ENCODE data around the gene MRPL38. TPM values are rescaled to one million over a fixed set of nuclear protein-coding genes. Genes with fewer than 3 reads are reported as not detected.
A peak's percentile ranks its signal among the peaks of the same experiment; 100 is the strongest.

Gene MRPL38
- total RNA-seq, 1 experiment from 2014 or later: 146 TPM

DNA sequence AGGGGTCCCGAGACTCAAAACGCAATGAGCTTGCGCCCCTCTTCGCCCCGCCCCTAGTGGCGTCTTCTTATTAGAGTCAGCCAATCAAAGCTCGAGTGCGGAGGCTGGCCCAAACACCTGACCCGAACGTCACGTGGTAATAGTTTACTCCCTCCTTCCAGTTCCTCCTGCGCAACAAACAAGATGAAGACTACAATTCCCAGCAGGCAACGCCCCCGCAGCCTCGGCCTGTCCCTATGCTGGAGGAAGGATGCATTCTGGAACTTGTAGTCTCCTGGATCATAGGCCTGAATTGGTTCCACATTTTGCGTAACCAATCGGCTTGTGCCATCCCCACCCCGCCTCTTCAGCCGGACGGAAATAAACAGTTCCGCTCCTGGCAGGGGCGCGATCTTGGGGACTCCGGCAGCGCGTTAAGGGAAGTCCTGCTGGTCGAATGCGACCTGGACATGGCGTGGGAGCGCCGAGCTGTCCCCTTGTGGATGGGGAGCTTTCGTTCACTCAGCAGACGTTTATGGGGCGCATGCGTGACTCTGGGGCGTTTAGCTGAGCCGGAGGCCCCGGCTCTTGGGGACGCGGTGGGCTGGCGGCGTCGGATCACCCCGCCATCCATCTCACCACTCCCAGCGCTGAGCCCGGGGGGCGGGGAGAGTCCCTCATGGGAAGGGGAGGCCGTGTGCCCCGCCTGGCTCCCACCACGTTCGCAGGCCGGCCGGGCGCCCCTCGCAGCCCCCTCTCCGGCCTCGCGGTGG, 49.2 kb downstream of the MRPL38 start, which contains the start of gene WBP2 (continued):
- TF ChIP-seq, protein P1, sequence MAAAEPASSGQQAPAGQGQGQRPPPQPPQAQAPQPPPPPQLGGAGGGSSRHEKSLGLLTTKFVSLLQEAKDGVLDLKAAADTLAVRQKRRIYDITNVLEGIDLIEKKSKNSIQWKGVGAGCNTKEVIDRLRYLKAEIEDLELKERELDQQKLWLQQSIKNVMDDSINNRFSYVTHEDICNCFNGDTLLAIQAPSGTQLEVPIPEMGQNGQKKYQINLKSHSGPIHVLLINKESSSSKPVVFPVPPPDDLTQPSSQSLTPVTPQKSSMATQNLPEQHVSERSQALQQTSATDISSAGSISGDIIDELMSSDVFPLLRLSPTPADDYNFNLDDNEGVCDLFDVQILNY (CRISPR knock-in tag; IDR thresholded peaks at IDR 0.05): no peak
- TF ChIP-seq IRF2 (CRISPR knock-in tag; IDR thresholded peaks at IDR 0.05; ENCODE audit: borderline replicate concordance, low read depth): no peak
- 0 out of 2 replicates have a peak, but pooled peaks have one; percentile 50 for TF ChIP-seq RELA (CRISPR knock-in tag; IDR thresholded peaks at IDR 0.05; ENCODE audit: borderline replicate concordance)
- TF ChIP-seq, protein P2, sequence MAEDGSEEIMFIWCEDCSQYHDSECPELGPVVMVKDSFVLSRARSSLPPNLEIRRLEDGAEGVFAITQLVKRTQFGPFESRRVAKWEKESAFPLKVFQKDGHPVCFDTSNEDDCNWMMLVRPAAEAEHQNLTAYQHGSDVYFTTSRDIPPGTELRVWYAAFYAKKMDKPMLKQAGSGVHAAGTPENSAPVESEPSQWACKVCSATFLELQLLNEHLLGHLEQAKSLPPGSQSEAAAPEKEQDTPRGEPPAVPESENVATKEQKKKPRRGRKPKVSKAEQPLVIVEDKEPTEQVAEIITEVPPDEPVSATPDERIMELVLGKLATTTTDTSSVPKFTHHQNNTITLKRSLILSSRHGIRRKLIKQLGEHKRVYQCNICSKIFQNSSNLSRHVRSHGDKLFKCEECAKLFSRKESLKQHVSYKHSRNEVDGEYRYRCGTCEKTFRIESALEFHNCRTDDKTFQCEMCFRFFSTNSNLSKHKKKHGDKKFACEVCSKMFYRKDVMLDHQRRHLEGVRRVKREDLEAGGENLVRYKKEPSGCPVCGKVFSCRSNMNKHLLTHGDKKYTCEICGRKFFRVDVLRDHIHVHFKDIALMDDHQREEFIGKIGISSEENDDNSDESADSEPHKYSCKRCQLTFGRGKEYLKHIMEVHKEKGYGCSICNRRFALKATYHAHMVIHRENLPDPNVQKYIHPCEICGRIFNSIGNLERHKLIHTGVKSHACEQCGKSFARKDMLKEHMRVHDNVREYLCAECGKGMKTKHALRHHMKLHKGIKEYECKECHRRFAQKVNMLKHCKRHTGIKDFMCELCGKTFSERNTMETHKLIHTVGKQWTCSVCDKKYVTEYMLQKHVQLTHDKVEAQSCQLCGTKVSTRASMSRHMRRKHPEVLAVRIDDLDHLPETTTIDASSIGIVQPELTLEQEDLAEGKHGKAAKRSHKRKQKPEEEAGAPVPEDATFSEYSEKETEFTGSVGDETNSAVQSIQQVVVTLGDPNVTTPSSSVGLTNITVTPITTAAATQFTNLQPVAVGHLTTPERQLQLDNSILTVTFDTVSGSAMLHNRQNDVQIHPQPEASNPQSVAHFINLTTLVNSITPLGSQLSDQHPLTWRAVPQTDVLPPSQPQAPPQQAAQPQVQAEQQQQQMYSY (CRISPR knock-in tag; IDR thresholded peaks at IDR 0.05): no peak
- no peak for TF ChIP-seq ZNF219 (CRISPR knock-in tag; IDR thresholded peaks at IDR 0.05; ENCODE audit: borderline replicate concordance)
- no peak for TF ChIP-seq ELF4 (CRISPR knock-in tag; IDR thresholded peaks at IDR 0.05; ENCODE audit: low read depth)
- TF ChIP-seq ZNF281 (CRISPR knock-in tag; IDR thresholded peaks at IDR 0.05): no peak
- TF ChIP-seq, protein P3, sequence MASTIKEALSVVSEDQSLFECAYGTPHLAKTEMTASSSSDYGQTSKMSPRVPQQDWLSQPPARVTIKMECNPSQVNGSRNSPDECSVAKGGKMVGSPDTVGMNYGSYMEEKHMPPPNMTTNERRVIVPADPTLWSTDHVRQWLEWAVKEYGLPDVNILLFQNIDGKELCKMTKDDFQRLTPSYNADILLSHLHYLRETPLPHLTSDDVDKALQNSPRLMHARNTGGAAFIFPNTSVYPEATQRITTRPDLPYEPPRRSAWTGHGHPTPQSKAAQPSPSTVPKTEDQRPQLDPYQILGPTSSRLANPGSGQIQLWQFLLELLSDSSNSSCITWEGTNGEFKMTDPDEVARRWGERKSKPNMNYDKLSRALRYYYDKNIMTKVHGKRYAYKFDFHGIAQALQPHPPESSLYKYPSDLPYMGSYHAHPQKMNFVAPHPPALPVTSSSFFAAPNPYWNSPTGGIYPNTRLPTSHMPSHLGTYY (CRISPR knock-in tag; IDR thresholded peaks at IDR 0.05): no peak
- no peak for TF ChIP-seq ZBTB21 (CRISPR knock-in tag; IDR thresholded peaks at IDR 0.05; ENCODE audit: borderline replicate concordance)
- TF ChIP-seq ZNF416 (CRISPR knock-in tag; IDR thresholded peaks at IDR 0.05): no peak
- no peak; the same call in 1 of the 2 replicates for TF ChIP-seq MAX (CRISPR knock-in tag; IDR thresholded peaks at IDR 0.05)
- TF ChIP-seq ATF2 (CRISPR knock-in tag; IDR thresholded peaks at IDR 0.05; ENCODE audit: borderline replicate concordance, low read depth): no peak
- TF ChIP-seq, protein P4, sequence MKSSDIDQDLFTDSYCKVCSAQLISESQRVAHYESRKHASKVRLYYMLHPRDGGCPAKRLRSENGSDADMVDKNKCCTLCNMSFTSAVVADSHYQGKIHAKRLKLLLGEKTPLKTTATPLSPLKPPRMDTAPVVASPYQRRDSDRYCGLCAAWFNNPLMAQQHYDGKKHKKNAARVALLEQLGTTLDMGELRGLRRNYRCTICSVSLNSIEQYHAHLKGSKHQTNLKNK (CRISPR knock-in tag; IDR thresholded peaks at IDR 0.05): no peak
- peak; percentile 86 for TF ChIP-seq SP1 (CRISPR knock-in tag; conservative IDR thresholded peaks at IDR 0.05)
- TF ChIP-seq, protein P5, sequence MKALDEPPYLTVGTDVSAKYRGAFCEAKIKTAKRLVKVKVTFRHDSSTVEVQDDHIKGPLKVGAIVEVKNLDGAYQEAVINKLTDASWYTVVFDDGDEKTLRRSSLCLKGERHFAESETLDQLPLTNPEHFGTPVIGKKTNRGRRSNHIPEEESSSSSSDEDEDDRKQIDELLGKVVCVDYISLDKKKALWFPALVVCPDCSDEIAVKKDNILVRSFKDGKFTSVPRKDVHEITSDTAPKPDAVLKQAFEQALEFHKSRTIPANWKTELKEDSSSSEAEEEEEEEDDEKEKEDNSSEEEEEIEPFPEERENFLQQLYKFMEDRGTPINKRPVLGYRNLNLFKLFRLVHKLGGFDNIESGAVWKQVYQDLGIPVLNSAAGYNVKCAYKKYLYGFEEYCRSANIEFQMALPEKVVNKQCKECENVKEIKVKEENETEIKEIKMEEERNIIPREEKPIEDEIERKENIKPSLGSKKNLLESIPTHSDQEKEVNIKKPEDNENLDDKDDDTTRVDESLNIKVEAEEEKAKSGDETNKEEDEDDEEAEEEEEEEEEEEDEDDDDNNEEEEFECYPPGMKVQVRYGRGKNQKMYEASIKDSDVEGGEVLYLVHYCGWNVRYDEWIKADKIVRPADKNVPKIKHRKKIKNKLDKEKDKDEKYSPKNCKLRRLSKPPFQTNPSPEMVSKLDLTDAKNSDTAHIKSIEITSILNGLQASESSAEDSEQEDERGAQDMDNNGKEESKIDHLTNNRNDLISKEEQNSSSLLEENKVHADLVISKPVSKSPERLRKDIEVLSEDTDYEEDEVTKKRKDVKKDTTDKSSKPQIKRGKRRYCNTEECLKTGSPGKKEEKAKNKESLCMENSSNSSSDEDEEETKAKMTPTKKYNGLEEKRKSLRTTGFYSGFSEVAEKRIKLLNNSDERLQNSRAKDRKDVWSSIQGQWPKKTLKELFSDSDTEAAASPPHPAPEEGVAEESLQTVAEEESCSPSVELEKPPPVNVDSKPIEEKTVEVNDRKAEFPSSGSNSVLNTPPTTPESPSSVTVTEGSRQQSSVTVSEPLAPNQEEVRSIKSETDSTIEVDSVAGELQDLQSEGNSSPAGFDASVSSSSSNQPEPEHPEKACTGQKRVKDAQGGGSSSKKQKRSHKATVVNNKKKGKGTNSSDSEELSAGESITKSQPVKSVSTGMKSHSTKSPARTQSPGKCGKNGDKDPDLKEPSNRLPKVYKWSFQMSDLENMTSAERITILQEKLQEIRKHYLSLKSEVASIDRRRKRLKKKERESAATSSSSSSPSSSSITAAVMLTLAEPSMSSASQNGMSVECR (CRISPR knock-in tag; IDR thresholded peaks at IDR 0.05; ENCODE audit: borderline replicate concordance): peak; percentile 56; the same call in 1 of the 2 replicates
- TF ChIP-seq, protein P6, sequence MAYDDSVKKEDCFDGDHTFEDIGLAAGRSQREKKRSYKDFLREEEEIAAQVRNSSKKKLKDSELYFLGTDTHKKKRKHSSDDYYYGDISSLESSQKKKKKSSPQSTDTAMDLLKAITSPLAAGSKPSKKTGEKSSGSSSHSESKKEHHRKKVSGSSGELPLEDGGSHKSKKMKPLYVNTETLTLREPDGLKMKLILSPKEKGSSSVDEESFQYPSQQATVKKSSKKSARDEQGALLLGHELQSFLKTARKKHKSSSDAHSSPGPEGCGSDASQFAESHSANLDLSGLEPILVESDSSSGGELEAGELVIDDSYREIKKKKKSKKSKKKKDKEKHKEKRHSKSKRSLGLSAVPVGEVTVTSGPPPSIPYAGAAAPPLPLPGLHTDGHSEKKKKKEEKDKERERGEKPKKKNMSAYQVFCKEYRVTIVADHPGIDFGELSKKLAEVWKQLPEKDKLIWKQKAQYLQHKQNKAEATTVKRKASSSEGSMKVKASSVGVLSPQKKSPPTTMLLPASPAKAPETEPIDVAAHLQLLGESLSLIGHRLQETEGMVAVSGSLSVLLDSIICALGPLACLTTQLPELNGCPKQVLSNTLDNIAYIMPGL (CRISPR knock-in tag; IDR thresholded peaks at IDR 0.05): no peak; the same call in 1 of the 2 replicates
- no peak for TF ChIP-seq NR2C2 (CRISPR knock-in tag; IDR thresholded peaks at IDR 0.05)
- TF ChIP-seq IRF1 (CRISPR knock-in tag; IDR thresholded peaks at IDR 0.05): no peak
- peak; percentile 97 for TF ChIP-seq FOXK1 (CRISPR knock-in tag; IDR thresholded peaks at IDR 0.05)
